ENCODE results near the gene HAAO. TPM values are rescaled to one million over a fixed set of nuclear protein-coding genes. Genes with fewer than 3 reads are reported as not detected.

HAAO gene
- total and polyA plus RNA-seq, 2 donors (not counting 3 experiments of a cell fraction or from before 2014, with no cell fraction given), result 0.82 to 1.1 TPM

DNA sequence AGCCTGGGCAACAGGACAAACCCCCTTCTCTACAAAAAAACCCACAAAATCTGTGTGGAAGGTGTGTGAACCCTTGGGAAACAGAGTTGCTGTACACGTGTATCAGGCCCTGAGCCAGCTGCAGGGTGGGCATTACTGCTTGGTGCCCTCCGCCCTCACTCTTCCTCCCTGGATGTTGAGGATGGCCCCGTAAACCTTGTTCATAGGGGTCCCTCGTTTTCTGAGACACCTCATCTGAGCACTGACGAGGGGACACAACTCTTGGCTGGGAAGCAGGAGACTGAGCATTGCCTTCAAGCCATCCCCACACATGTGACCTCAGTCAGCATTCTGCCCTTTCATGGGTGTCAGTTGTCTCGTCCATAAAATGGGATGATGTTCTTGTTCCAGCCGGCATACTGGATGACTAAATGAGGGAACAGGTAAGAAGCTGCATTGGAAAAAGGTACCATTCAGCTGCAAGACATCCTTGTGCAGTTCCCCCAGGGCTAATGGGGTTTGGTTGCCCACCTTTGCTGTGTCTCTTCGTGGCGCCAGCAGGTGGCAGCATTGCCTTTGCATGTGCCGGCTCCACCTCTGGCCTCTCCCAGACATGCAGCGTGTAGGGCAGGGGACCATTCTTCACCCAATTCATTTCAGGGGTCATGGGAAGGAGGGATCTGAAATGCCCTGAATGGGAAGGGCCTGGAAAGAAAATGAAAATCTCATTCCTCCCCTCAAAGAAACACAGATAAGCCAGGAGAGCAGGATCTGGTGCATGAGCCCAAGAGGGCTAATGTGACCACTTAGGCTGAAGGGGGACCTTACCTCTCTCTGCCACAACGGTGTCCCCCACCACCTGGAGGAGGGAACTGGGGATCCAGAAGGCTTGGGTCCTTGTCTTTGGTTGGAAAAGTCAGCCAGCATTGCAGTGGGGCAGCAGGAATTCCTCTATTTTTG is 36.4 kb upstream of the HAAO start:
- intact Hi-C loops (cut with micrococcal nuclease), result loop anchor here (1.0 to 2.0 kb wide), 5 partner anchors 31 to 401 kb away; no protein-coding TSS in a partner anchor
- Histone ChIP-seq H3K27me3 (ENCODE audit: control insufficient read depth in 2 of 2, insufficient read depth in 2 of 2, low read length in 2 of 2) (no peaks in the 10 kb centered on the region), H3K4me2 (ENCODE audit: insufficient read depth, low read length) (no peak overlapping the region), H3K9me3 (replicated peaks; ENCODE audit: control insufficient read depth, insufficient read depth, low read length) (no peaks in the 10 kb centered on the region), H3K4me3 (replicated peaks in 1 of 3; ENCODE audit: insufficient read depth in 1 of 3, low read depth in 1 of 3, low read length in 3 of 3) (no peak overlapping the region), H3K27ac (ENCODE audit: insufficient read depth, low read depth, low read length) (no peak overlapping the region), H2AFZ (ENCODE audit: low read depth, low read length) (peak overlapping the region; percentile 42), H3K9me1 (replicated peaks; ENCODE audit: control insufficient read depth, extremely low read depth, insufficient read depth, low read length) (no peaks in the 10 kb centered on the region), H4K20me1 (replicated peaks; ENCODE audit: control insufficient read depth, extremely low read depth, insufficient read depth, low read length) (no peaks in the 10 kb centered on the region), H3K4me1 (ENCODE audit: control insufficient read depth, extremely low read depth, insufficient read depth, low read length) (no peaks in the 10 kb centered on the region), H3K36me3 (ENCODE audit: control insufficient read depth in 2 of 2, extremely low read depth in 1 of 2, insufficient read depth in 2 of 2, low read length in 2 of 2) (no peaks in the 10 kb centered on the region), H3K9ac (replicated peaks; ENCODE audit: extremely low read depth, insufficient read depth, low read length) (no peak overlapping the region), H3K79me2 (ENCODE audit: control insufficient read depth, insufficient read depth, low read length) (no peaks in the 10 kb centered on the region)
- CTCF ChIA-PET, result interaction anchor here (0.5 to 2.7 kb wide), 28 partner anchors 7 to 783 kb away, joined by 3 to 29 read pairs (median 4); partner anchors contain the start of gene ZFP36L2
- BruUV-seq (replicated peaks), result no TSS peak
- POLR2A ChIA-PET, result interaction anchor here (0.9 kb wide), 2 partner anchors 398 to 767 kb away, joined by 3 read pairs; partner anchors contain the start of genes THADA and ZFP36L2
- TF ChIP-seq, protein P1, sequence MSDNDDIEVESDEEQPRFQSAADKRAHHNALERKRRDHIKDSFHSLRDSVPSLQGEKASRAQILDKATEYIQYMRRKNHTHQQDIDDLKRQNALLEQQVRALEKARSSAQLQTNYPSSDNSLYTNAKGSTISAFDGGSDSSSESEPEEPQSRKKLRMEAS (IDR thresholded peaks at IDR 0.05; ENCODE audit: insufficient read depth, insufficient read length), result no peak
- TF ChIP-seq, protein P2, sequence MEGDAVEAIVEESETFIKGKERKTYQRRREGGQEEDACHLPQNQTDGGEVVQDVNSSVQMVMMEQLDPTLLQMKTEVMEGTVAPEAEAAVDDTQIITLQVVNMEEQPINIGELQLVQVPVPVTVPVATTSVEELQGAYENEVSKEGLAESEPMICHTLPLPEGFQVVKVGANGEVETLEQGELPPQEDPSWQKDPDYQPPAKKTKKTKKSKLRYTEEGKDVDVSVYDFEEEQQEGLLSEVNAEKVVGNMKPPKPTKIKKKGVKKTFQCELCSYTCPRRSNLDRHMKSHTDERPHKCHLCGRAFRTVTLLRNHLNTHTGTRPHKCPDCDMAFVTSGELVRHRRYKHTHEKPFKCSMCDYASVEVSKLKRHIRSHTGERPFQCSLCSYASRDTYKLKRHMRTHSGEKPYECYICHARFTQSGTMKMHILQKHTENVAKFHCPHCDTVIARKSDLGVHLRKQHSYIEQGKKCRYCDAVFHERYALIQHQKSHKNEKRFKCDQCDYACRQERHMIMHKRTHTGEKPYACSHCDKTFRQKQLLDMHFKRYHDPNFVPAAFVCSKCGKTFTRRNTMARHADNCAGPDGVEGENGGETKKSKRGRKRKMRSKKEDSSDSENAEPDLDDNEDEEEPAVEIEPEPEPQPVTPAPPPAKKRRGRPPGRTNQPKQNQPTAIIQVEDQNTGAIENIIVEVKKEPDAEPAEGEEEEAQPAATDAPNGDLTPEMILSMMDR (IDR thresholded peaks at IDR 0.05; ENCODE audit: extremely low read depth in 1 of 2, insufficient read depth in 1 of 2, low read depth in 1 of 2, low read length in 2 of 2), result peak; percentile 91 to 93
- TF ChIP-seq GATA2 (IDR thresholded peaks at IDR 0.05; ENCODE audit: insufficient read depth, insufficient read length, low read depth, low read length), result no peak
- dilution Hi-C loops (cut with MboI; ENCODE audit: extremely low pct_ligation_motif_present, low sequenced_read_pairs), result no loop called here
- peak; percentile 81 for FAIRE-seq
- DNase-seq (ENCODE audit: low read depth, low spot score), result peak; percentile 66
